Dermis blood vessel endothelial cell (primary cell): ENCODE data around the gene COA7. TPM values are rescaled to one million over a fixed set of nuclear protein-coding genes. Genes with fewer than 3 reads are reported as not detected.
"Not testable (repeated sequence)": the region's sequence is repeated elsewhere in the genome, so short reads cannot be mapped to it uniquely, and the experiment has no call there.

Experiments
- DNase-seq: peaks from one replicate; pipeline ENCODE4 v3.0.0; 2010
- total RNA-seq: library from RNA; depleted of rRNA; stranded (reverse); fragments of >200 nt; gene quantifications from 2 replicates; pipeline ENCODE4 v1.2.3, GENCODE V29; 2014

COA7 gene
- total RNA-seq, result 12.6 and 17.2 TPM in 2 replicates

DNA sequence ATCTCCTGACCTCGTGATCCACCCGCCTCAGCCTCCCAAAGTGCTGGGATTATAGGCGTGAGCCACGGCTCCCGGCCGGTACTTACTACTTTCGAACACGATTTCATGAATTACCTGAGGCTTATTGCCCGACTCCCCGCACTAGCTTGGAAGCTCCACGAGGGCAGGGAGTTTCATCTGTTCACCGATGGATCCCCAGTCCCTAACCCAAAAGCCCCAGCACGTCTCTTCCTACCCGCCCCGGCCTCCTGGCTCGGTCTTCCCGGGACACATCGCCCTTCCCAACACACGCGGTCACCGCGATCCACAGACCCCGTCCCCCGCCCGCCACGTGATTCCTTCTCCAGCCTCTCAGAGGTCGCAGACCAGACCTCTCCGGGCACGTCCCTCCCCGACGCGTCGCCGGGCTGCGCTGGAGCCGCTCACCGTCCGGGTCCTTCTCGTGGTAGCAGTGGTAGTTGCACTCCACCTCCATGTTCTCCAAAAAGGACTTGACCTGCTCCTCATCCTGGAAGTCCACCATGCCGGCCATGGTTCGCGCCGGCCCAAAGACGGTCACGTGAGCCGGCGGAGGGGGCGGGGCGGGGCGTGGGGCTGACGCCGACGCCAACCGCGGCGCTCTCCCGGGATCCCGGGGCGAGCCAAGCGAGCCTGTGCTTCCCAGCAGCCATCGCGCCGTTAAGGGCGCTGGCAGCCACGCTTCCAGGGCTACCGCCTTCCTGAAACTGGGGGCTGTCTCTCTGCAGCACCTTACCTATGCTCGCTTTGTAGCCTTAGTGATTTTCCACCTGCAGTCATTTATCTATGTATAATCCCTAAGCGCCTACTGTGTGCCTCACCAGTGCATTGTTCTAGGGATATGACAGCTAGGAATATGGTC, at the start of gene COA7:
Gene COA7 (minus strand): TSS at position 553 of the 880 bp plus-strand sequence. CDS start 21 bp downstream, at position 532.
- DNase-seq, result peak; percentile 88

- no peak for DNase-seq
Measured at GRCh38 chr1:52747450-52747849, 49.3 kb upstream of the COA7 start.

- DNase-seq, result no peak
Measured at GRCh38 chr1:52746189-52746588, 48.0 kb upstream of the COA7 start.

DNA sequence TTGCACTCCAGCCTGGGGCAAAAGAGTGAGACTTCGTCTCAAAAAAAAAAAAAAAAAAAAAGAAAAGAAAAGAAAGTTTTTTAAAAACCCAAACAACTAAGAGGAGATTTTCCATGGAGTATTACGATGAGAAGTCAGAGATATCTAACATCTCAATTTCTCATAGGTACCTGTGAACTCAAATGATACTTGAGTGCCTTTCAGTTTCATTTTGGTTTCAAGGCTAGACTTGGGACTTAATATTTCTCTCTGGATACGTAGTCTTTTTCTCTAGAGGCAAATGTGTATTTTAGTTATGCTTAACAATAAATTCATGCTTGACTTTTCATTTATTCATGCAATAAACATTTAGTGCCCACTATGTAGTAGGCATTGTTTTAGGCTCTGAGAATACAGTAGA, 43.1 kb upstream of the COA7 start:
- DNase-seq, result no peak

DNA sequence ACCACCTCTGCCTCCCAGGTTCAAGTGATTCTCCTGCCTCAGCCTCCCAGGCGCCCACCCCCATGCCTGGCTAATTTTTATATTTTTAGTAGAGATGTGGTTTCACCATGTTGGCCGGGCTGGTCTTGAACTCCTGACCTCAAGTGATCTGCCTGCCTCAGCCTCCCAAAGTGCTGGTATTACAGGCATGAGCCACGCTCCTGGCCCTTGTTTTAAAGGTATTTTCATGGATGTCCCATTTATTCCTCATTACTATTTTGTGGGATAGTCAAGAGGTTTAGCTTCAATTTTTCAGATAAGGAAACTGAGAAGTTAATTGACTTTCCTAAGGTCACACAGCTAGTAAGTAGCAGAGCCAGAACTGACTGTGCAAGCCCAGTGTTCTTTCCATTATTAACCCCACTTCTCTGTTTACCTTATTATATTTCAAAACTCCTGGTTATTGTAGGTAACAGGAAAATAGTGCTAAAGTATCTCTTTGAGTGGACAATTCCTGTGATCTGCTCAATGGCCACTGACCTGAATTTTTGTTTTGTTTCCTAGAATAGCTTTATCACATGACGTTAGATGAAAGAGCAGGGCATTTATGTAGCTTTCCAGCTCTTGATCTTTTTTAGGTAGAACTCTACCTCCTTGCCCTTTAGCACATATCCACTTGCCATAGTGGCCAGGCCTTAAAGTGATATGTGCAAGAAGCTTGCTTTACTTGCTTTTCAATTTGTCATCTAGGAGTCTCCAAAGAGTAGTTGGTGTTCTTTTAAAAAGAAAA, 41.7 kb upstream of the COA7 start:
- no peak for DNase-seq

DNA sequence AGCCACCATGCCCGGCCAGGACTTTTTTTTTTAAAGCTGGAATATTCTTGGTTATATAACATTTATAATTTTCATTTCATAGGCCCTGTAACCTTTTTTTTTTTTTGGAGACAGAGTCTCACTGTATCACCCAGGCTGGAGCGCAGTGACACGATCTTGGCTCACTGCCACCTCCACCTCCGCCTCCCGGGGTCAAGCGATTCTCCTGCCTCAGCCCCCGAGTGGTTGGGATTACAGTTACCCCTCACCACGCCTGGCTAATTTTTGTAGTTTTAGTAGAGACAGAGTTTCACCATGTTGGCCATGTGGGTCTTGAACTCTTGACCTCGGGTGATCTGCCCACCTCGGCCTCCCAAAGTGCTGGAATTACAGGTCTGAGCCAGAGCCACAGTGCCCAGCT, 40.7 kb upstream of the COA7 start:
- DNase-seq, result no peak

GRCh38 chr1:52738148-52738547, 40.0 kb upstream of the COA7 start:
- no peak for DNase-seq

- DNase-seq, result not testable (repeated sequence)
Measured at GRCh38 chr1:52735371-52735770, 37.2 kb upstream of the COA7 start.

- no peak for DNase-seq
Measured at GRCh38 chr1:52733368-52733767, 35.2 kb upstream of the COA7 start.

DNA sequence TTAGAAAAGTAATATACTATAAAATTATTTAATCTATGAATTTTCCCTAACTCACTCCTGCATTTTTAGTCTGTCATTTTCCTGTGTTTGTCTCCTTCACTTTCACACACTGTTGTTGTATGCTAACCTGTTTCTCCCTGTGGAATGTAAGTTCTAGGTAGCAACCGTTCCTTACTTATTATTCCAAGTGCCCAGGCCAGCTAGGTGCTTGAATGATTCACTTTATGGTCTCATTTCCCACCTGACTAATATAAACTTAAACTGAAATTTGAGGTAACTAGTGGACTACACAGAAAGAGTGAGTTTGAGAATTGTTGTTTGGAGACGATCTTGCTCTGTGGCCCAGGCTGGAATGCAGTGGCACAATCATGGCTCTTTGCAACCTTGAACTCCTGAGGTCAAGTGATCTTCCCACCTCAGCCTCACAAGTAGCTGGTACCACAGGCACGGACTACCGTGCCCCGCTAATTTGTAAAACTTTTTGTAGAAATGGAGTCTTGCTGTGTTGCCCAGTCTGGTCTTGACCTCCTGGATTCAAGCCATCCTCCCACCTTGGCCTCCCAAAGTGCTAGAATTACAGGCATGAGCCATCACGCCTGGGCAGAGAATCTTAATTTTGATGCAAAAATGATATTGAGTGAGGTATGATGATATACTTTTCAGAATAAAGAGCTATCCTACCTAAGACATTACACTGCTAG, 30.0 kb upstream of the COA7 start:
- no peak for DNase-seq

DNA sequence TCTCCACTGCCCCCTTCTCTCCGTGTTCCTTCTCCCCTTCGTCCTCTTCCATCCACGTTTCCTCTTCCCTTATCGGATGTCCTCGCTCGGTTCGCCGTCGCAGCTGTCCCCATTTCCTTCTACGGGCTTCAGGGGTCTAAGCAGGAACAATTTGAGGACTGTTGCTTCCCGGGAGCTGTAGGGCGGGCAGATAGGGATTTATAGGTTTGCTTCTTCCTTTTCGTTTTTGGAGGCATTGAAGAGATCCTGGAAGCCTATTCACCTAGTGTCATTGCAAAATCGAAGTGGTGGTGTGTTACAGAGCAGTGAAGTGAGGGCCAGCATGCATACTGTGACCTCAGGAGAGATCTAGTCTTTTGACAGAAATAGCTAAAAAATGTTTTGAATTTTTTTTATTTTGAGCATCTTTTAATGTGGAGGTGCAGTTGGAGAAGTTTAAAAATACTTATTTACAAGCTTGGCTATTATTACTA, 29.0 kb upstream of the COA7 start:
- DNase-seq, result peak; percentile 20

GRCh38 chr1:52726265-52727113, 28.3 kb upstream of the COA7 start, which contains the start of gene ZYG11B:
TSS of gene ZYG11B (plus strand) at chr1:52726453. CDS start at chr1:52726654, 201 bp downstream.
- peak; percentile 89 for DNase-seq

DNA sequence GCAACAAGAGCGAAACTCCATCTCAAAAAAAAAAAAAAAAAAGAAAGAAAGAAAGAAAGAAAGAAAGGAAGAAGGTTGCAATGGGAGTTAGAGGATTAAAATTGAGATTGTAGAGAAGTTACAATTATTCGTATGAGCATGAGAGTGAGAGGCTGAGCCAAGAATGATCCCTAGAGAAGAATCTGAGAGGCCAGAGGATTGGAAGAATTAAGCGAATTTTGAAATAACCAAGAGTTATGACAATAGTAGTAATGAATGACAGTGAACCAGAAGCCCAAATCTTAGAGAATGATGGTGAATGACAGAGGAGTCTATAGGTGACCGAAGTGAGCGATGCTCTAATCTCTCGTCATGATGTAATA, 27.7 kb upstream of the COA7 start:
- peak; percentile 9 for DNase-seq

GRCh38 chr1:52723260-52723659, 25.1 kb upstream of the COA7 start:
- no peak for DNase-seq

- not testable (repeated sequence) for DNase-seq
Measured at GRCh38 chr1:52715296-52715695, 17.1 kb upstream of the COA7 start.

- no peak for DNase-seq
Measured at GRCh38 chr1:52713590-52713989, 15.4 kb upstream of the COA7 start.

- DNase-seq, result no peak
Measured at GRCh38 chr1:52709016-52709415, 10.9 kb upstream of the COA7 start.

- no peak for DNase-seq
Measured at GRCh38 chr1:52707927-52708655, 9.9 kb upstream of the COA7 start.

DNA sequence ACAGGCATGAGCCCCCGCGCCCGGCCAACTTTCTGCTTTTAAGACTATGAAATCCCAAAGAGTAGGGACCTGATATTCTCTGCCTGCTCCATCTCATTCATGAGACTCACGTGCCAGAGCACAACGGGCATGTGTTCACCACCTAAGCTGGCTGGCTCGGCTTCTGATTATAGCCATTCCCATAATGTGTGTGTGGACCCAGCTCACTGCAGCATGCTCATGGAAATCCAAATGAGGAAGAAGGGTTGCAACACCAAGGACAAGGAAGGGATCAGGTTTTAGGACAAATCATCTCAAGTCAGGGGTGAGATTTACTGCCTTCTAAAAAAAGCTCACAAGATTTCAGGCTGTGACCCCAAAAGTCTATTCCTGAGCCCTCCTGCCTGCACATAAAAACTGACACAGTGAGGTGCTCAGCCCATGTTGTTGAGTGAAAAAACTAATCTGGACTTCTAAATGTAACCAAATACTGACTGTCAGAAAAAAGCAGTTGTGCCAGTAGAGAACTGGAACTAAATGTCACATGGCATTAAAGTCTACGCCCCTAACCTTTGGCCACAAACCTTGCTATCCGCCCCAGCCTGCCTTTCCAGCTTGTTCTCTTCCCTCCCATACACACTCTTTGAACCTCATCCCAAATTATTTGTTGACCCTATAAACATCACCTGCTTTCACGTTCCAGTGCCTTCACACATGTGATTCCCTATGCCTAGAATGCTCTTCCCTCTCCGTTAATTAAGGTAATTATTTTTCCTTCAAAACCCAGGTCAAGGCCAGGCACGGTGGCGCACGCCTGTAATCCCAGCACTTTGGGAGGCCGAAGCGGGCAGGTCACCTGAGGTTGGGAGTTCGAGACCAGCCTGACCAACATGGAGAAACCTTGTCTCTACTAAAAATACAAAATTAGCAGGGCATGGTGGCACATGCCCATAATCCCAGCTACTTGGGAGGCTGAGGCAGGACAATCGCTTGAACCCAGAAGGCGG, 9.1 kb upstream of the COA7 start:
- DNase-seq, result no peak

GRCh38 chr1:52706136-52706670, 8.1 kb upstream of the COA7 start:
- DNase-seq, result no peak
